Measurements from ENCODE around the gene IL4. TPM values are rescaled to one million over a fixed set of nuclear protein-coding genes. Genes with fewer than 3 reads are reported as not detected.

The IL4 gene
- total RNA-seq, 1 donor from 2014 or later, result not detected

DNA sequence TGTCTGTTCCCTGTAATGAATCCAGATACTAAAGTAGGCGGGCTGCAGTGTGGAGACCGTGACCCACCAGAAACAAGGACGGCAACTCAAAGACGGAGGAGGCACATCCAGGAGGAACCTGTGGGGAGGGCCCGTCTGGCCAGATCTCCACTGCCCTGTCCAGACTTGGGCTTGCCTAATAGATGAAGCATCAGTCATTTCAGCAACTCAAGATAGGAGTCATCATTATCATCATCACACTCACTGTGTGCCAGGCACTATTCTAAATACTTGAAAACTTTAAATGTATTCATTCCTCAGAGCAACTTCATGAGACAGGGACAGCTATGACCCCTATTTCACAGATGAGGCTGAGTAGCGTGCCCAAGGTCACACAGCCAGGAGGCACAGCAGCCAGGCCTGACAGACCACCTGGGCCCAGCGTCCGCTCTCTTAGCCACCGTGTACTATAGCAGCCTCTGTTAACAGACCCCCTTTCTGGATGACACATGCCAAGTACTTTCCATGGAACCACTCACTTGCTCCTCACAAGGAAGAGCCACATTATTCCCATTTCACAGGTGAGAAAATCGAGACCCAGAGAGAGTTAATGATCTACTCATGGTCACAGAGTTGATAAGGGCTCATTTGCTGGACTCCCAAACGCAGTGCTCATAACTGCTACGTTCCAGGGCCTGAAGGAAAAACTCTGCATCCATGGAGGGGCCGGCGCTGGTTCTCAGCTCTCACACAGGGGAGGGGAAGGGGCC, 4.9 kb upstream of the IL4 start:
- ATAC-seq (no peak), DNase-seq (no peak)
- intact Hi-C loops (cut with micrococcal nuclease), result no loop called here

DNA sequence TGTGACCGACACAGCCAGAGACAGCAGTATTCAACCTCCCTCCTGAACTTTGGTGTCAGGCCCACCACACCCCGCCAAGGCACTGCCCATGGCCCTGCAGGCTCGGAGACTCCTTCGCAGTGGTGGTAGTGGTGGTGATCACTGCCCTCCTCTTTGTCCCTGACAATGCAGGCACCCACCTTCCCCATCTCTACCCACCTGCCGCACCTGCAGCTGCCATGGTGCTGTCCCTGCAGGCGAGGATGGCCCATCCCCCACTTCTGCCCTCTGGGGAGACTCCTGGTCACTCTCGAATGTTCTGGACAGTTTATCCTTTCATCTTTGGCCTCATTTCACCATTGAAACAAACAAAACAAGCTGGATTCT, 4.4 kb upstream of the IL4 start:
- intact Hi-C loops (cut with micrococcal nuclease), result no loop called here
- ATAC-seq (no peak), DNase-seq (no peak)

DNA sequence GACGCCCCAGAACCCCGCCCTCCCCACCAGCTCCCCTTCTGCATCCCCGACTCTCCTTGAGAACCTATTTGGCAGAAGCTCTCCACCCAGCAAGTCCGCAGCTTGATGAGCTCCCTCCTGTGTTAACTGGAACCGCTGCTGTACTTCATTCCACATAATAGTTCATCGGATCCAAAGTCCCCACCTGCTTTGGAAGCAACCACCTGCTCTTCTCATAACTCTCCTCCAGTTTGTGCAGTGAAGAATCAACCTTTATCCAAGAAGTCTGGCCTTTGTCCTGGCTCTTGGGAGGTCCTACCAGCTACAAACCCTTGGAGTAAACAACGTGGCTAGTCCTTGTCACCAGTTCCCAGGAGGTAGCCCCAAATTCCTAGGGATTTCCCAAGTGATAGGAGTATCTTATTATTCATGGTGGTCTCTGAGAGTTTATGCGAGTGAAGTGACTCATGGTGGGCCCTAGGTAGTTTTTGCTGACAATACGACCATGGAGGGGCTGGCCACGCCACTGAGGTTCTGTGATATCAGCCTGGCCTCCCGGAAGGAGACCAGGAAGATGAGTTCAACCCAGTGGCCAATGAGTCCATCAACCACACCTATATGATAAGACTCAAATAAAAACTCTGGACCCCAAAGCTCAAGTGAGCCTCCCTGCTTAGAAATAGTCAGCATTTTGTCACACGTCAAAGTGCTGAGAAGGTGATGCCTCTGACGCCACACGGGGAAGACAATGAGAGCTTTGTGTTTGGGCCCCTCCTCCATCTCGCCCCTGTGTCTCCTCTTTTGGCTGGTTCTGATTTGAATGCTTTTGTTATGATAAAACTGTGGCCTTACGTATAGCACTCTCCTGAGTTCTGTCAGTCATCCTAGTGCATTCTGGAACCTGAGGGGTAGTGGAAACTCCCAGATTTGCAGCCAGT, 3.6 kb upstream of the IL4 start:
- no peak for ATAC-seq
- intact Hi-C loops (cut with micrococcal nuclease), result no loop called here

DNA sequence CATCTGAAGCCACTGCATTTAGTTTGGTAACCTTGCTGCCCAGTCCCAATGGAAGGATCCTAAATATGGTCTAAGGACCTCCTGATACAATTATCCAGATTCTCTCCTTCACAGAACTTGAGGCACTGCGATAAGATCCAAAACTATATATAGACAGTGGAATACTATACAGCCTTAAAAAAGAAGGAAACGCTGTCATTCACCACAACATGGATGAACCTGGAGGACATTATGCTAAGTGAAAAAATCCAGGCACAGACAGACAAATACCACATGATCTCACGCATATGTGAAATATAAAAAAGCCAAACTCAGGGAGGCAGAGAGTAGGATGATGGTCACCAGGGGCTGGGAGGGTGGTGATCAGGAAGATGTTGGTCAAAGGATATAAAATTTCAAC, 2.8 kb upstream of the IL4 start:
- no peak for ATAC-seq

More for the DNA sequence above, 3.6 kb upstream of the IL4 start:
- no peak for DNase-seq

DNA sequence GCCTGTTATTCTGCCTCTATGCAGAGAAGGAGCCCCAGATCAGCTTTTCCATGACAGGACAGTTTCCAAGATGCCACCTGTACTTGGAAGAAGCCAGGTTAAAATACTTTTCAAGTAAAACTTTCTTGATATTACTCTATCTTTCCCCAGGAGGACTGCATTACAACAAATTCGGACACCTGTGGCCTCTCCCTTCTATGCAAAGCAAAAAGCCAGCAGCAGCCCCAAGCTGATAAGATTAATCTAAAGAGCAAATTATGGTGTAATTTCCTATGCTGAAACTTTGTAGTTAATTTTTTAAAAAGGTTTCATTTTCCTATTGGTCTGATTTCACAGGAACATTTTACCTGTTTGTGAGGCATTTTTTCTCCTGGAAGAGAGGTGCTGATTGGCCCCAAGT, 301 bp upstream of the IL4 start:
- ATAC-seq (no peak), DNase-seq (no peak)
- intact Hi-C loops (cut with micrococcal nuclease), result no loop called here

More for the DNA sequence above, 2.8 kb upstream of the IL4 start:
- no peak for DNase-seq
- intact Hi-C loops (cut with micrococcal nuclease), result no loop called here

DNA sequence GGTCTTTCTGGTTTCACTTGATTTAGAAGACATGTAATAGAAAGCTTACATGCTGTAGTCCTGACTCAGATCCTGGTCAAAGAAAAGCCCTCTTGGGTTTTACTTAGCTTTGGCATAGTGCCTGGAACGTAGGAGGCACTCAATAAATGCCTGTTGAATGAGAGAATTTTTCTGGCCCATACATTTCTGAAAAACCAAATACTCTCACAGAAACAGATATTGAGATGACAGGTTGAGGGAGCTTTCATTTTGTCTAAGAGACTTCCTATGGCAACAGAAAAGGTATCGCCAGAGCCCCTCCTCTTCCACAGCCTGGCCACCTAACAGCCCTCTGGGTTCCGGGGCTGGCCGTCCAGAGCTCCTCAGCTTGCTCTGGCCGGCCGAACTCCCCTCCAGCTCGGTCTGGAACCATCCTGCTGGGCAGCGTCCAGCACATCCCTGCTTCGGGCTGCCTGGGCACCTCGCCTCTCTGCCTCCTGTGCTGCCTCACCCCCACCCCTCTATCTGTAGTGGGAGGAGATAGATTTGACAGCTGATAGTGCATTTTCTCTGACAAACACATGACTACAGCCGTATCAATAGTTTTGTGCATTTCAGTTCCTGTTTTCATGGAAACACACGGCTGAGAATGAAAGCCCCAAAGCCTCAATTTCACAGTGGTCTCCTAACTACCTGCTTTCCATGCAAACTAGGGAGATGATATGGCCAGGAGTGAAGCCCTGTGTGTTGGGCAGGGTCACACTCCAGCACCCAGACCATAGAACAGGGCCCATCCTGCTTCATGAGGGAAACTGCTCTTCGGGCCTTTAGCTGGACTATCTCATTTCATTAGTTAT, 1.1 kb downstream of the IL4 start:
- intact Hi-C loops (cut with micrococcal nuclease), result no loop called here
- ATAC-seq, result peak; percentile 48
- no peak for DNase-seq

DNA sequence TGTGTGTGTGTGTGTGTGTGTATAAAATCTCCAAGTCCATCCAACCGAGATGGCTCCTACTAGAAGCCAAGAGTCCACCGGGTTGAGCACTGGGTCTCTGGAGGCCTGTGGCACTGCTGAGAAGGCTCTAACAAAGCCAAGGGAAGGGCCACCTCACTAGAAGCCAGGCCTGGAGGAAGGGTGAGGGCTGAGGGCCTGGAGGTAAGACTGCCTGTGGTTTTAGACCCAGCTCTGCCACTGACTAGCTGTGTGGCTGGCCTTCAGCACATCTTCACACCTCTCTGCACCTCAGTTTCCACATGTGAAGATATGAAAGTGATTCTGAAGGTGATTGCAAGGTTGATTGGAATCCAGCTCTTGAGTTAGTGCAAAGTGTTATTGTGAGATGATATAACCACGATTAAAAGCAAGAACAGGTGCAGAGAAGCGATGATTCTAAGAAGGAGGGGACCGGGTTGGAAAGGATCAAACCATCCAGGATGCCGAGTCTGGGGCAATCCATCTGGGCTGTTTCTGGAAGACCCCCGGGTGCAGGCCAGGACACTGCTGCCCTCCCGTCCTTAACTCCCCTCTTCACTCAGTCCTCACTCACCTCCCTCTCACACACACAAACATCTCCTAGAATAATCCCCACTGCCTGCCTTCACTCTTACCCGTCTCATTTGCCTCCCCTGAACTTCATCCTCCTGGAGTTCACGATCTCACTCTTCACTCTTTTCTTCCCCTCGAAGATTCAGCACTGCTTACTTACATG, 2.3 kb downstream of the IL4 start:
- intact Hi-C loops (cut with micrococcal nuclease), result no loop called here
- no peak for DNase-seq
- no peak for ATAC-seq

DNA sequence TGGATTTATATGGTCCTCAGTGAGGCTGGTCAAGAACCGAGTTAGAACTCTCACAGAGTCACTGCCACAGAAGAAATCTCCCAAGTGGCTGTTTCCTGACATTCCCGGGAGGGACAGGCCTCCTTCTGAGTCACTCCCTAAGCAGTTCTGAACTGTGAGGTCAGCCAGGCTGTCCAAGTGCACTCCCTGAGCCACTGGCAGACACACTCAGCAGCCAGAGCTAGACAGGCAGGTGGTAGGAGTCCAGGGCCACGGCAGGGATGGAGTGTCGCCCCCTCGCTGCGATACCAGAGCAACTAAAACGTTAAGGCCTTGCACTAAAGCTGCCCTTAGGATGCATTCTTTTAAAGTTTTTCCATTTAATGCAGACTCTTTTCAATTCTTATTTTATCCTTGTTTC, 3.4 kb downstream of the IL4 start:
- ATAC-seq, result peak; percentile 46
- DNase-seq, result no peak
- intact Hi-C loops (cut with micrococcal nuclease), result no loop called here

DNA sequence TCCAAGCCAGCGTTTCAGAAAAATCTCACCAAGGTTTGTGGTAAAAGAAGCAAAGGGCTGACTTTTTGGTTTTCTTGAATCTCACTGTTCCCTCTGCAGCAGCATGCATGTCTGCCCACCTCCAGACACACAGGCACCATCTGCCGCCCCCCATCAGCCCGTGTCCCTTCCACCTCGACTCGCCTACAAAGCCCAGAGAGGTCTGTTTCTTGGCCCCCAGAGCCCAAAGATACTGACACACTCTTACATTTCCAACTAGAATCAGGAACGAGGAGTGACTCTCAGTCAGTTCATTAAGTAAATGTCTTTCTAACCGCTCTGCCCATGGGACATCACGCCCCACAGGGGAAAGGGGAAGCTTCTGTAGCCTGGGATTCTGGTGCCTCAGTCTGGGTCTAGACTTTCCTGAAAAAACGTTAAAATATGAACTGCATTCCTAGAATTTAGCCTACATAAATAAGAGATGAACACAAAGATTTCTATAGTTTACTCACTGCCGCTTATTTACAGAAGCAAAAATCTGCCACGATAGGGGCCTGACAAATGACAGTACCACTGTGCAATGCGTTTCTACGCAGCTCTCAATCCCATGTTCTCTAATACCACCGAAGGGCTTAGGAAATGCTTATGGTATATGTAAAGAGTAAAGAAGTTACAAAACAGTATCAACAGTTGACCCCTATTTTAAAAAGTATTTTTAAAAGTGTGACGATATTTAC, 4.1 kb downstream of the IL4 start:
- intact Hi-C loops (cut with micrococcal nuclease), result no loop called here
- no peak for ATAC-seq
- DNase-seq, result no peak

DNA sequence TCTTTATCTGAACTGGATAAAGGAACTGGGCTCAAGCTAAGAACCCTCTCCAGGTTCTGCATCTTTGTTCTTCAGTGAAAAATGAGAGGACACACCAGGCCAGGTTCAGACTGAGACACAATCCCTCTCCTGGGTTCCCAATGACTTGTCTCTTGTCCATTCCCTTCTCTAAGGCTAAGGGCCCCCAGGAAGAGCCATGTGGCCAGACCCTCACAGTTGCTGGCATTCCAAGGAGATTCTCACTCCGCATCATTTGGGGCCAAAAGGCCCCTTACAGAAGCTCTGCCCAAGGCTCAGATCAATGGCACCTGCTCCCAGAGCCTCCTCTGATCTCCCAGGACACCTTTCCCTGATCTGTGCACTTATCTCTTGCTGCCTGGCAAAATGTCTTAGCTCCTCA, 4.9 kb downstream of the IL4 start:
- ATAC-seq (no peak), DNase-seq (no peak)
- intact Hi-C loops (cut with micrococcal nuclease), result no loop called here

DNA sequence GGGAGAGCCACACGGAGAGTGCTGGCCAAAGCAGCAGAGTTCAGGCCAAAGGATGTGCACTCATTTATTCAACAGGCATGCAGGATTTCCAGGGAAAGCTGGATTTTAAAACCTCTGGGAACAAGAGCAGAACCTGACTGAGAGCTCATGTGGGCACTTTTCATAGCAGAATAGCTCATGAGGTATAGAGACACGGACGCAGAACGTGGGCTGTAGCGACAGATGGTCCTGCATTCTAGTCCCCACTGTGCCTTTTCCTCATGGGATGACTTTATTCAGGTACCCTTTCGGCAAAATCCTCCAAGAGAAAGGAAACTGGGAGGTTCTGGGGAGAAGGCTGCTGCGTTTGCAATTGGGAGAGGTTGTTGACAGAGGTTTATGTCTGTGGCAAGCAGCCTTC, 5.4 kb downstream of the IL4 start:
- DNase-seq, result no peak
- intact Hi-C loops (cut with micrococcal nuclease), result no loop called here
- no peak for ATAC-seq

DNA sequence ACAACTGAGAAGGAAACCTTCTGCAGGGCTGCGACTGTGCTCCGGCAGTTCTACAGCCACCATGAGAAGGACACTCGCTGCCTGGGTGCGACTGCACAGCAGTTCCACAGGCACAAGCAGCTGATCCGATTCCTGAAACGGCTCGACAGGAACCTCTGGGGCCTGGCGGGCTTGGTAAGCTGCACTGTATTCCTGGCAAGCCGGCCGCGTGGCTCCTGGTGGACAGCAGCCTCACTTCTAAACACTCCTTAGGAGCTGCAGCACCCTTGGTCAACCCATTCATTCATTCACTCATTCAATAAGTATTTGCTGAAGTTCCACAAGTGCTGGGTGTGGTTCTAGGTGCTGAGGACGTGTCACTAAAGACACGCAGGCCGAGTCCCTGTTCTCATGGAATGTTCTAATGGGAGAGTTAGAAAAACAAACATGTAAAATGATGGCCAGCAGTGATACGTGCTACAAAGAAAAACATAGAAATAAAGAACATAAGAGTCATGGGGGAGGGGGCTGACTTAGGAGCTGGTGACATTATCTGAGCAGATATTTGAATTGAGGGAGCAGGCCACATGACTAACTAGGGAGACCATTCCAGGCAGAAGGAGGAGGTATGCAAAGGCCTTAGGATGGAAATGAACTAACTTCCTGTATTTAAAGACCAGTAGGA, 6.1 kb downstream of the IL4 start:
- no peak for ATAC-seq
- no peak for DNase-seq

DNA sequence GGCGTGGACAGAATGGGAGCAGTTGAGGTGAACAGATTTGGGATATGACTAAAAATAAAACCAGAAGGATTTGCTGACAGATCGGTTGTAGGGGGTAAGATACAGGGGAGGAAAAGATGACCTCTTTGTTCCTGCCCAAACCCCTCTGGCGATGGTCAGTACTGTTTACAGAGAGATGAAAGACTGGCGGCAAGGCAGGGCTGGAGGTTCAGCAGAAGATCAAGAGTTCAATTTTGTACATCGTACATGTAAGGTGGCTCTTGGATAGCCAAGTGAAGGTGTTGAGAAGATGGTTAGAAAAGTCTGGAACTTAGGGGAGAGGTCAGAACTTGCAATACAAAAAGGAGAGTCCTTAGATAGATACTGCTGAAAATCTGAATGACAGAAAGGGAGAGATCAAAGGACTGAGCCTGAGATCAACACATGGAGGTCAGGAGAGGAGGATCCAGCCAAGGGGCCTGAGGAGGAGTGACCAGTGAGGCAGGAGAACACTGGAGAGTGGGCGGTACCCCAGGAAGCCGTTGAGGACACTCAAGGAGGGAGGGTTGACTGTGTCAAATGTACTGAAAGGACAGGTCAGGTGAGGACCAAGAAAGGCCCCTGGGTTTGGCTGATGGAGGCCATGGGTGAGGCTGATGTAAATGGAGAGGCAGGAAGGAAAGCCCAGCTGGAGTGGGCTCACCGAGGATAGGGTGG, 7.1 kb downstream of the IL4 start:
- ATAC-seq, result no peak
- no peak for DNase-seq
- intact Hi-C loops (cut with micrococcal nuclease), result no loop called here

More for the DNA sequence above, 6.1 kb downstream of the IL4 start:
- intact Hi-C loops (cut with micrococcal nuclease), result no loop called here

DNA sequence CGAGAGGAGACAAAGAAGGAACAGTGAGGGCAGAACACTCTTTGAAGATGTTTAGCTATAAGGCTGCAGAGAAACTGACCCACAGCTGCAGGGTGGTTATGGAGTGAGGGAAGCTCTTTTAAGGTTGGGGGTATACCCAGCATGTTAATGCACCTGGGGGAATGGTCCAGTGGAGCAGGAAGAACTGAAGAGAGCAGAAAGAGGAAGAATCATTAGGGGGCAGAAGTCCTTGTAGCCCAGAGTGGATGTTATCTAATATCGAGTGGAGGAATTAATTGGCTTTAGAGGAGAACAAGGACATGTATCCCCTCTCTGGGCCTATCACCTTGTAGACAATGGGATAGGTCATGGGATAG, 7.7 kb downstream of the IL4 start:
- ATAC-seq, result no peak
- DNase-seq, result no peak
- intact Hi-C loops (cut with micrococcal nuclease), result no loop called here

DNA sequence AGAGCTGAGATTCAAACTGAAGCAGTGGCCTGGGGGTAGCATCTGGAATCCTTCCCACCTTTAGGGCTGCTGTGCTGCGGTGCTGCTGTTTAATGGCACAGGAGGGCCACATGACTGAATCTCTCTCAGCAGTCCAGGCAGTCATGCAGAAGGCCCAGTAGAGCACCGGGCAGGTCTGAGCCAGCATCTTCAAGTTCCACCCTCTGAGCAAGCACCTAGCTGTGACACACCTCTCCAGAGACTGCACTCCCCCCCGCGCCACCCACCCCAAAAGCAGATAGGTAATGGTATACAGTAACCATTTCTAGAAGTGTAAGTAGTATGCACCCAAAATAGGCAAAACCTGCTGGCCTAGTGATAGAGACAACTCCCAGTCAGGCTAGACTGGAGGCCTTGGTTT, 8.2 kb downstream of the IL4 start:
- no peak for ATAC-seq
- intact Hi-C loops (cut with micrococcal nuclease), result no loop called here
- DNase-seq, result no peak

DNA sequence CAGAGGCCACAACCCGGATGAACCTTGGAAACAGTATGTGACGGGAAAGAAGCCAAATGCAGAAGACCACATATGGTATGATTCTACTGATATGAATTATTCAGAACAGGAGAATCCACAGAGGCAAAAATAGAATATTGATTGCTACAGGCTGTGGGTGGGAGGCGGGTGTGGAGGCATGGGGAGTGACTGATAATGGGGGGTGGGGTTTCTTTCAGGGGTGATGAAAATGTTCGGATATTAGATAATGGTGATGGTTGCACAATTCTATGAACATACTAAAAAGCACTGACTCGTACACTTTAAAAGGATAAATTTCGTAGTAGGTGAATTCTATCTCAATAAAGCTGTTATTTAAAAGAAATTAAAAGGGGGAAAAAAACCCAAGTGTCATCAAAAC, 10.7 kb downstream of the IL4 start:
- ATAC-seq, result no peak
- intact Hi-C loops (cut with micrococcal nuclease), result no loop called here
- no peak for DNase-seq

DNA sequence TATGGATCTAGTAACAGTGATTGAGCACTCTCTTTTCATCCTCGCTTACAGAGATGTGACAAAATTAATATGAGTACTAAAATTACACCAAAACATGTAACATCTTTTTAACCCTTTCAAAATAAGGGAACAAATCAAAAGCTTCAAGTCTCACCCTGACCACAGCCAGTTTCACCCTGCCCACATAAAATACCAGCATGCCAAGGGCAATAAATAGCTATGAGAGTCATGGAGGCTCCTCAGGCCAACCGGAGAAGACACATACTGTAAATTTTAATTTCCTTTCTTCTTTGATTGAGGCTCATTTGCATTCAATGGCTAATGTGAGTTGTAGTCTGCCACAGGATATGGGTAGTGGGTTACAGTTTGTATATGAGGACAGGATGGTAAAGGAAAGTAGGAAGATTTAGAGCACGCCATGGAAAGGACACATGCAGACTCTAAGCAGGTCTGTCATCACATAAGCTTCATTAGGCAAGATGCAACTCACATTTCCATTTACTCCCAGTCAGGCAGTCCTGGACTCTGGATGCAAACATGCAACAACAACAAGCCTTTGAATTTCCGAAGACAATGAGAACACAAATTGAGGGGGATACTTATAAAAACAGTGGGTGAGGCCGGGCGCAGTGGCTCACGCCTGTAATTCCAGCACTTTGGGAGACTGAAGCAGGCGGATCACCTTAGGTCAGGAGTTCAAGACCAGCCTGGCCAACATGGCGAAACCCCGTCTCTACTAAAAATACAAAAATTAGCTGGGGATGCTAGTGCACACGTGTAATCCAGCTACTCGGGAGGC, 11.3 kb downstream of the IL4 start:
- DNase-seq, result no peak
- intact Hi-C loops (cut with micrococcal nuclease), result no loop called here
- ATAC-seq, result no peak

Data from left ventricle myocardium superior (tissue), 1 donor.